Testis (tissue), 3 donors: ENCODE results near the gene PIP5KL1. TPM values are rescaled to one million over a fixed set of nuclear protein-coding genes. Genes with fewer than 3 reads are reported as not detected.

Experiments used
- DNase-seq: peaks from one replicate; pipeline ENCODE4 v3.0.0-alpha.2; 2019
- H3K27ac ChIP-seq, 2 donors: fragments of 200-600 bp; sonication (generic); one replicate each; pipeline ENCODE4 v1.5.1; 2019
- H3K27me3 ChIP-seq: fragments of 200-600 bp; sonication (generic); one replicate; pipeline ENCODE4 v1.5.1; 2019
- H3K36me3 ChIP-seq: fragments of 200-600 bp; sonication (generic); one replicate; pipeline ENCODE4 v1.5.1; 2017; ENCODE audit warnings: low read depth; ENCODE audit errors: missing control alignments
- H3K4me1 ChIP-seq: fragments of 200-600 bp; sonication (generic); one replicate; pipeline ENCODE4 v1.5.1; 2019
- H3K4me3 ChIP-seq, 2 donors: fragments of 200-600 bp; sonication (generic); one replicate each; pipeline ENCODE4 v1.5.1; 2017 to 2019
- H3K9me3 ChIP-seq: fragments of 200-600 bp; sonication (generic); one replicate; pipeline ENCODE4 v1.5.1; 2017
- POLR2A ChIP-seq: fragments of 450-650 bp; IDR thresholded peaks from one replicate; pipeline ENCODE4 v1.6.1; 2017; ENCODE audit warnings: antibody characterized with exemption, mild to moderate bottlenecking, moderate library complexity
- WGBS, 2 donors: methylation state at CpG; one replicate each; pipeline ENCODE4 v1.1.5; 2018; 5-methylcytosine and 5-hydroxymethylcytosine counted together
- intact Hi-C: fragments of 100-400 bp; cut with DNase I; formaldehyde crosslinking; loops from one replicate; pipeline ENCODE4 v1.15.1; 2023; ENCODE audit warnings: low total_unique reads
- polyA plus RNA-seq: library from polyadenylated mRNA; stranded (reverse); fragments of 350-450 nt; fragmentation: Illumina TruSeq; extraction: RNeasy Lipid Tissue Mini Kit (QIAGEN cat#74804); gene quantifications from one replicate; pipeline ENCODE4 v1.2.3, GENCODE V29; 2014; ENCODE audit warnings: low read depth, low replicate concordance; ENCODE audit not compliant: insufficient read depth
- total RNA-seq, 2 donors: library from RNA; depleted of rRNA; stranded (reverse); fragments of >200 nt; gene quantifications; one replicate each; pipeline ENCODE4 v1.2.3, GENCODE V29; 2016
- TF ChIP-seq, protein P1 (sequence below), 3 experiments: fragments of 450-650 bp in 2 of 3; fragments of 200-600 bp in 1 of 3; sonication (generic) in 1 of 3; IDR thresholded peaks; one replicate each; pipeline ENCODE4 v1.5.1; 2016 to 2019; ENCODE audit warnings: antibody characterized with exemption in 3 of 3, mild to moderate bottlenecking in 2 of 3, moderate library complexity in 1 of 3

Gene PIP5KL1
- total and polyA plus RNA-seq, 3 donors from 2014 or later, result 3.9 to 10.2 (median 8.4) TPM

DNA sequence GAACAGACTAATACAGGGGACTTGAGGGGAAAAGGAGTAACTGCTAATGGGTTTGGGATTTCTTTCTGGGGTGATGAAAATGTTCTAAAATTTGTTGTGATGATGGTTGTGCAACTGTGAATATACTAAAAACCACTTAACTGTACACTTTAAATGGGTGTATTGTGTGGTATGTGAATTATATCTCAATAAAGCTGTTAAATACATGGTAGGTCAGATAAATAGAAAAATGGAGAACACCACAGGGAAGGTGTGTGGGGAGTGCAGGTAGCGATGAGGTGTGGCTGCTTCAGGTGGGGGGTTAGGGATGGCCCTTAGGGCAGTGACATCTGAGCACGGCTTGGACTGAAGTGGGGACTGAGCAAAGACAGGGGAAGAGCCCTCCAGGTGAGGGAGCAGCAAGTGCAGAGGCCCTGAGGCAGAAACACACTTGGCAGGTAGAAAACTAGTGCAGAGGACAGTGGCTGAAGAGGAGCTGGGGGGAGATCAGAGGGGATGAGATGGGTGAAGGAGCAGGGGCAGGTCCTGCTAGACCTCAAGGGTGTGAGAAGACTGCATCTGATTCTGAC is 29.3 kb upstream of the PIP5KL1 start:
- H3K27me3 ChIP-seq, result no peaks in the 10 kb centered on the region
- no peaks in the 10 kb centered on the region for H3K36me3 ChIP-seq
- TF ChIP-seq POLR2A, result no peak
- TF ChIP-seq, protein P1, sequence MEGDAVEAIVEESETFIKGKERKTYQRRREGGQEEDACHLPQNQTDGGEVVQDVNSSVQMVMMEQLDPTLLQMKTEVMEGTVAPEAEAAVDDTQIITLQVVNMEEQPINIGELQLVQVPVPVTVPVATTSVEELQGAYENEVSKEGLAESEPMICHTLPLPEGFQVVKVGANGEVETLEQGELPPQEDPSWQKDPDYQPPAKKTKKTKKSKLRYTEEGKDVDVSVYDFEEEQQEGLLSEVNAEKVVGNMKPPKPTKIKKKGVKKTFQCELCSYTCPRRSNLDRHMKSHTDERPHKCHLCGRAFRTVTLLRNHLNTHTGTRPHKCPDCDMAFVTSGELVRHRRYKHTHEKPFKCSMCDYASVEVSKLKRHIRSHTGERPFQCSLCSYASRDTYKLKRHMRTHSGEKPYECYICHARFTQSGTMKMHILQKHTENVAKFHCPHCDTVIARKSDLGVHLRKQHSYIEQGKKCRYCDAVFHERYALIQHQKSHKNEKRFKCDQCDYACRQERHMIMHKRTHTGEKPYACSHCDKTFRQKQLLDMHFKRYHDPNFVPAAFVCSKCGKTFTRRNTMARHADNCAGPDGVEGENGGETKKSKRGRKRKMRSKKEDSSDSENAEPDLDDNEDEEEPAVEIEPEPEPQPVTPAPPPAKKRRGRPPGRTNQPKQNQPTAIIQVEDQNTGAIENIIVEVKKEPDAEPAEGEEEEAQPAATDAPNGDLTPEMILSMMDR (IDR thresholded peaks at IDR 0.05), result no peak
- intact Hi-C loops, result no loop called here
- H3K9me3 ChIP-seq, result no peaks in the 10 kb centered on the region
- peak overlapping the region; percentile 8 to 48 for H3K27ac ChIP-seq
- no peak overlapping the region for H3K4me3 ChIP-seq
- no peak for DNase-seq
- peaks cover 55% of the 10 kb centered on the region for H3K4me1 ChIP-seq
- 88 to 91% methylated on average over 2 of the region's 2 CpGs for WGBS, 2 donors

DNA sequence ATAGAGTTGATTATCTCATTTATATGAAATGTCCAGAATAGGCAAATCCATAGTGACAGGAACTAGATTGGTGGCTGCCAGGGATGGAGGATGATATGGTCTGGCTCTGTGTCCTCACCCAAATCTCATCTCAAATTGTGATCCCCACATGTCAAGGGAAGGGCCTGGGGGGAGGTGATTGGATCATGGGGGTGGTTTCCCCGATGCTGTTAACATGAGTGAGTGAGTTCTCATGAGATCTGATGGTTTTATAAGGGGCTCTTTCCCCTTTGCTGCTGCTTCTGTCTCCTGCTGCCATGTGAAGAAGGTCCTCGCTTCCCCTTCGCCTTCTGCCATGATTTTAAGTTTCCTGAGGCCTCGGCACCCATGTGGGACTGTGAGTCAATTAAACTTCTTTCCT is 28.8 kb upstream of the PIP5KL1 start:
- TF ChIP-seq, protein P1 (IDR thresholded peaks at IDR 0.05), result no peak
- TF ChIP-seq POLR2A, result no peak
- DNase-seq, result no peak
- Histone ChIP-seq H3K4me3 (no peak overlapping the region), H3K27ac (no peak overlapping the region), H3K4me1 (peaks cover 55% of the 10 kb centered on the region), H3K36me3 (no peaks in the 10 kb centered on the region), H3K9me3 (no peaks in the 10 kb centered on the region), H3K27me3 (no peaks in the 10 kb centered on the region)
- intact Hi-C loops, result no loop called here
- WGBS, 2 donors, result 90 to 91% methylated on average over 4 of the region's 4 CpGs

DNA sequence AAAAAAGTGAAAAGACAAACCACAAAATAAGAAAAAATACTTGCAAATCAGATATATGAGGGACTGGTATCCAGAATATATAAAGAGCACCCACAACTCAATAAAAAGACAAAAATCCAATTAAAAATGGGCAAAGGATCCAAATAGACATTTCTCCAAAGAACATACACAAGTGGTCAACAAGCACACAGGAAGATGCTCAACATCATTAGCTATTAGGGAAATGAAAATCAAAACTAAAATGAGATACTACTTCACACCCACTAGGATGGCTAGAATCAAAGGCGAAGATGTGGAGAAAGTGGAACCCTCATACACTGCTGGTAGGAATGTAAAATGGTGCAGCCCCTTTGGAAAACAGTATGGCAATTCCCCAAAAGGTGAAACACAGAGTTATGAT is 28.2 kb upstream of the PIP5KL1 start:
- H3K4me1 ChIP-seq, result peaks cover 55% of the 10 kb centered on the region
- no peak for DNase-seq
- H3K27me3 ChIP-seq, result no peaks in the 10 kb centered on the region
- no peaks in the 10 kb centered on the region for H3K9me3 ChIP-seq
- H3K4me3 ChIP-seq, result no peak overlapping the region
- intact Hi-C loops, result no loop called here
- TF ChIP-seq, protein P1 (IDR thresholded peaks at IDR 0.05), result no peak
- TF ChIP-seq POLR2A, result no peak
- no peaks in the 10 kb centered on the region for H3K36me3 ChIP-seq
- H3K27ac ChIP-seq, result no peak overlapping the region
- 97 to 100% methylated on average over 1 of the region's 1 CpG for WGBS, 2 donors

DNA sequence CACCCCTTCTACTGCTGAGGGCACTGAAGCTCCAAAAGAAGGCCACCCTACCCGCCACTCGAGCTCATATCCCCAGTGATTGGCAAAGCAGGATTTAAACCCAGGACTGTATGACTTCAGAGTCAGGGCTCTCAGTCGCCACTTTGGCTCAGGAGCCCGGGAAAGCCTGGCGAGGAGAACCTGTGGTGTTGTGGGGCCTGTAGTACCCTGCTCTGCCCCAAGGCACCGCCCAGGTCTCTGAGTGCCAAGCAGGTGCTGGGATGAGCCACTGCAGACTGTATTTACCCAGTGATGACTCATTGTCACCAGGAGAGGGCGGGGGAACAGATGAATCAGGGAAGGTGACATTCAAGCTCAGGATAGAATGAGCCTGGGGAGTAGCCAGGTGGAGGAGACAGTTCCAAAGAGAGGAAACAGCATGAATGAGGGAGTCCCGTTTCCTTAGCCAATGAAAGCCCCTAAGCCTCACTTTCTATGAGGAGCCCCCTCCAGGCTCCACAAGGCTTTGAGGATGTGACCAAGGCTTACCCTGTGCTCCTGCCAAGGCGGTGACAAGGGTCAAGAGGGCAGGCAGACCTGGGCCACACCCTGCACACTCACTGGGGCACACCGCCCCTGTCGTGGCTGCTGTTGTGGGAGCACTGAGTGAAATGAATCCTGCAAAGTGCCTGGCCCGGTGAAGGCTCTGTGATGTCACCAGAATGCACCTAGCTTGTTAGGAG is 24.9 kb upstream of the PIP5KL1 start:
- H3K27ac ChIP-seq, result peak overlapping the region; percentile 2 to 12
- peaks cover 50% of the 10 kb centered on the region for H3K4me1 ChIP-seq
- intact Hi-C loops, result no loop called here
- 68 to 76% methylated on average over 10 to 12 of the region's 12 CpGs for WGBS, 2 donors
- no peaks in the 10 kb centered on the region for H3K36me3 ChIP-seq
- H3K4me3 ChIP-seq, result no peak overlapping the region
- TF ChIP-seq, protein P1 (IDR thresholded peaks at IDR 0.05), result peak in 2 of 3 experiments; percentile 20 to 43
- TF ChIP-seq POLR2A, result no peak
- H3K27me3 ChIP-seq, result no peaks in the 10 kb centered on the region
- no peaks in the 10 kb centered on the region for H3K9me3 ChIP-seq
- peak; percentile 63 for DNase-seq
